GM18507 (cell line): ENCODE results near the gene HIVEP1.

Experiments used
- DNase-seq: peaks from one replicate; pipeline ENCODE4 v3.0.0; 2011; ENCODE audit warnings: low read depth; ENCODE audit not compliant: insufficient read length; ENCODE audit errors: extremely low spot score
- FAIRE-seq: peaks from 2 replicates; lab custom pipeline; 2011; peaks lifted over from hg19 to GRCh38; lab: Jason Lieb, UNC

The HIVEP1 gene

GRCh38 chr6:12071064-12071615, 59.0 kb downstream of the HIVEP1 start:
- DNase-seq (no peak), FAIRE-seq (no peak)

DNA sequence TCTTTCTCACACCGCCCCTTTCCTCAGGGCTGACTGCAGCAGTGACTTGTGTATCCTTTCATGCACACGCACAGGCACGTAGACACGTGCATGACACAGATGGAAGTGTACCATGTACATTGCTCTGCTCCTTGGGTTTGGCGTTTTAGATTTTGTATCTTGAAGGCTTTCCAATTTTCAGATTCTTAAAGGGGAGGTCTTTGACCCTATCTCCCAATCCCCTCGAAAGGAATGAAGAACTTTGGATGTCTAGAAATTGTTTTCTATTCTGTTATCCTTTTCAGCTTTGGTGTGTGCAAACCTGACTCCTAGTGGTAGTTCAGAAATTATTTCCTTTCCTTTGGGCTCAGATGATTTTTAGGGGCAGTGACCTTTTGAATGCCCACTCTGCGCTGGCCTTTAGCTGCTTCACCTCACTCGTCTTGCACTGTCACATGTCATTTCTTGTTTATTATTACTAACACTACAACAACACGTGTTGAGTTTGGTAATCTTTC, 63.0 kb downstream of the HIVEP1 start:
- peak; percentile 49 for FAIRE-seq
- no peak for DNase-seq

DNA sequence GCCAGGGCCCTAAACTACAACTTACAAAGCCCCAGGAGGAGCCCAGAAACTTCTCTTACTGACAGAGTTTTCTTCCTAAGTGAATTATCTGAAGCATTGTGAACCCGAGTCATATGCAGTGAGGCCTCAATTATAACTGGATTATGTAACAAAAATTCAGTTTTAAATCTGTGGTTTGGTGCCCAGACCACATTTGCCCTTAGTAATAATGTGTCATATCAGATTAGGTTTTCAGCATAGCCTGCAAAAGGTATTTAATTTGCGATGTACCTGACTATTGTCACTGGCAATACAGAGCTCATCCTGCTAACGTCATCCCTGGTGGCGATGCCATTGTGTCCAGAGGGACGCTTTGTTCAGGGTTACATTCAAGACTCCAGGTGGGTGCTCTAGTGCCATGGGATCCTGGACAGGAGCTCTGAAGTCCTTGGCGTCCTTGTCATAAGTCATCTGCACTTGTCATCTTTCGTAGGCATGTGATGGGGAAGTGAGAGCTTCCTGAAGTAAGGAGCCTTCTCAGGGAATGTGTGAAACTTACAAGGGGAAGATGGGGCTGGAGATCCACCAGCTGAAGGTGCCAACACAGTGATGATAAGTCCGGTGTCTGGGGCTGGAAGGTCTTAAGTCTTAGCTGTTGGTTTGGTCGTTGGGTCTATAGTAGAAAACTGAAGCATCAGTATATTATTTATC, 65.1 kb downstream of the HIVEP1 start:
- no peak for FAIRE-seq
- no peak for DNase-seq

DNA sequence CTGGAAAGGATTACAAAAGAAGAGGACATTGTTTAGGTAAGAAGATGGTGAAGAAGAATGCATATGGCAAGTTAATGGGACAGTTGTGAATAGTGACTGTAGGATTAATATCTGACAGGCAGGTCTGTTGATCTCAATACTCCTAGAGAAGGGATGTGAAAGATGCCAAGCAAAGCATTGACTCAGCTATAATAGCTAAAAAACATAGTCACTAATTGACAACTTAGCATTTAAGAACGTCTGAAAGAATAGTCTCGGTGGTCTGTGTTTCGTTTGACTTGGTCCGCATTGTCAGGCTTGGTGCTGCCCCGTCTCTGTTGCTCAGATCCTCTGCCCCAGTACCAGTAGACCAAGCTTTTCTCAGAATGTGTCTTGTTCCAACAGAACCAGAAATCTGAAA, 65.9 kb downstream of the HIVEP1 start:
- no peak for DNase-seq
- FAIRE-seq, result no peak

DNA sequence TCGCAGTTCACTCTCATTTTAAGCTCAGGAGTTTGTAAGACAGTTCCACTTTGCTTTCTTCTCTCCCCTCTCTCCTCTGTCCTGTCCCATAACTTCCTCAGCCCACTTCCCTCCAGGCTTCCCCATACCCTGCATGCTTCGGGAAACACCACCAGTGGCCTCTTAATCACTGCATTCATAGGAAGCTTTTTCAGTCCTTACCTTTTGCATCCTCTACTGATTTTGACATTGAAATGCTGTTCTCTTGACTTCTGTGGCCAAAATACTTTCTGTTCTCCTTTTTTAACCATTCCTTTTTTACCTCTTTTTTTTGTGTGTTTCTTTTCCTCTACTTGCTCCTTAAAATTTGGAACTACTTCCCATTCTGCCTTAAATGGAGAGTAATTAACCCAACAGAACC, 69.7 kb downstream of the HIVEP1 start:
- no peak for DNase-seq
- FAIRE-seq, result peak; percentile 68

GRCh38 chr6:12082368-12082767, 70.3 kb downstream of the HIVEP1 start:
- FAIRE-seq (no peak), DNase-seq (no peak)

DNA sequence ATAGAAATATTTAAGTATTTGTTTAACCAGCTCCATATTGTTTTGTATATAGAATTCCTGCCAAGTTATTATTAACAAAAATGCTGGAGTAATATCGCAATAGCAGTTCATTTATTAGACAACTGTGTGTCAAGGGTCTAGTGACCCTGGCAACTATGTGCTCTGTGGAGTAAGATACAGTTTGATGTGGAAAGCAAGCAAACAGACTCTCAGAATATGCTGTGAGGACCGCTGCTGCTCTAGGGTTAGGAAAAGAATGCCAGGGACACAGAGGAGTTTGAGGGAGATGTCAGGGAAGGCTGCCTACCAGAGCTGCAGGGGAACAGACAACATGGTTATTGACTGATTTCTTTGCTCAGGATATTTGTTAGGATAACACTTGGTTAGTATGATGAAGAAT, 71.2 kb downstream of the HIVEP1 start:
- FAIRE-seq (peak; percentile 35), DNase-seq (no peak)

DNA sequence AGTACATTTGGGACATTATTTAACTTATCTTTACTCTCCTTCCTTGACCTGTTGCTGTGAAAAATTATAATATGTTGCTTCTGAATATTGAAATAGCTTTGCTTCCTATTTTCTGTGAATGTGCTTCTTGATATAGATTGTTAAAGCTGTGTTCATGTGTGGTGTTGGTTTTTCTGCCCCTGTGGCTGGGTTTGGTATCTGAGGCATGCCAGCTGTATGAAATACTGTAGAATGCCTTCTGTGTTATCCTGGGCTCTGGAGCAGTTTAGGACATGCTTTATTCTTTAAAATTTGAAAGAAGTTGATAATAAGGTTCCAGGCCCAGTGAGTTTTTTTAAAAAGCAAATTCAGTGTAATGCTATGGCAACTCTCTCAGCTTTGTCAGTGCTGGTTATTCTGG, 71.7 kb downstream of the HIVEP1 start:
- FAIRE-seq, result no peak

GRCh38 chr6:12084681-12085080, 72.6 kb downstream of the HIVEP1 start:
- DNase-seq (no peak), FAIRE-seq (peak; percentile 45)

More for the DNA sequence above, 71.7 kb downstream of the HIVEP1 start:
- no peak for DNase-seq

DNA sequence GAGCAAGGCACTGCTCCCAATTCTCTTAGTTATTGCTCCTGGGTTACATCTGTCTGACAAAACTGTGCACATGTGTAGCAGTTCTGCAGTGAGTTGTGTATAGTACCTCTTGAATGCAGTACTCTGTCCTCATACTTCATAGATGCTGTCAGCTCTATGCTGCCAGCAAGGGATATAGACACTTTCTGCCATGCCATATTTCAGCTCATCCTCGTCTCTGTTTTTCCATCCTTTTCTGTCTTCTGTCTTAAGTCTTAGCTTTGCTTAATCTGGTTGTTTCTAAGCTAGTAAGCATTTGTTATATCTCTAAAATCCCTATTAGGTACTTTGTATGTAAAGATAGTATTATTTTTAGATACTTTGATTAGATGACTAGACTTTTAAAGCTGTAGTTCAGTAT, 76.4 kb downstream of the HIVEP1 start:
- no peak for DNase-seq
- FAIRE-seq, result no peak

DNA sequence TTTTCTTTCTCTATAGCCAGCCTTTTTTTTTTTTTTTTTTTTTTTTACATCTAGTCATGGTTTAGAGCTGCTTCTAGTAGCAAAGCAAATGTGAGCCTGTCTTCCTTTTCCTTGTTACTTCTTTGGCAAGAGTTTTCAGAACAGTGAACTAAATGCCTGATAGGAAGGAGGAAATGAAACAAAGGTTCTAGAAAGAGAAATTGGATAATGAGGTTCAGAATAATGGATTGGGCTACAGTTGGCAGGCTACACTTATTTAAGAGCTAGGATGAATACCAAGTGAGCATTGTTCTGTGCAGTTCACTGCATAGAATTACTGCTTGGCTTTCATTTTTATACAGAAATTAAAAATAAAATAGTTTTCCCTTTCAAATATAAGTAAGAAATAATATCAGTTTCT, 78.6 kb downstream of the HIVEP1 start:
- no peak for FAIRE-seq
- no peak for DNase-seq

- FAIRE-seq (no peak), DNase-seq (no peak)
Measured at GRCh38 chr6:12092762-12093161, 80.7 kb downstream of the HIVEP1 start.

- DNase-seq, result no peak
- FAIRE-seq, result no peak
Measured at GRCh38 chr6:12094689-12095088, 82.6 kb downstream of the HIVEP1 start.

DNA sequence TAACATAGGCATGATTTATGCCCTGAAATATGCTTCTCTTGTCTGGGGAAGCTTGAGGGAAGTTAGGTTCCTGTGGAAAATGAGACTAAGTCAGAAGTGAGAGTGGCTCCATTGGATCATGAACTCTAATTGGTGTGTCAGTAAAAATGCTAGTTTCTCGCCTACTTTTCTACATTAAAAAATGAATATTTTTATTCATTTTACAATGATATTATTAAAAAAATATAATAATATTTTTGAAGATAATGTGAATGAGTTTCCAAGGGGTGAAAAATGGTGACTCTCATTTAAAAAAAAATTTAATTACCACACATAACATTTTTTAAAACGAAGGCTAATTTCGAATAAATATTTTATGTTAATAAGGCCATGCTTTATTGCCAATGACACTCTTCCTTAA, 84.2 kb downstream of the HIVEP1 start:
- FAIRE-seq (no peak), DNase-seq (no peak)

DNA sequence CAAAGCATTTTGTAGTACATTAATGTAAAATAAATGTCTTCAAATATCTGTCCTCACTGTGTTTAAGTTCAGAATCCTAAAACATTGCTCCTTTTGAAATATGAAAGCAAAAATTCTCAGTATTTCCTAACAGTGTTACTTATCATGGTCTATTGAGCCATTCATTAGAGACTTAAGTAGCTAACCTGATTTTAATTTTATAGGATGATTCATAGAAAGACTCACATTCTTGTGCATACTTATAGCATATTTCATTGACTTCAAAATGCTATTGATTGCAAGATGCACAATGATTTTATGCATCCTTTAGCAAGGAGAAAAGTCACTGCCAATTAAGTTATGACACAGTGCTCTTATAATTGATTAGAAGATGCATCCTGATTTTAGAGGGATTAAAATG, 85.7 kb downstream of the HIVEP1 start:
- no peak for FAIRE-seq
- DNase-seq, result no peak

- DNase-seq (no peak), FAIRE-seq (no peak)
Measured at GRCh38 chr6:12099623-12100338, 87.7 kb downstream of the HIVEP1 start.

DNA sequence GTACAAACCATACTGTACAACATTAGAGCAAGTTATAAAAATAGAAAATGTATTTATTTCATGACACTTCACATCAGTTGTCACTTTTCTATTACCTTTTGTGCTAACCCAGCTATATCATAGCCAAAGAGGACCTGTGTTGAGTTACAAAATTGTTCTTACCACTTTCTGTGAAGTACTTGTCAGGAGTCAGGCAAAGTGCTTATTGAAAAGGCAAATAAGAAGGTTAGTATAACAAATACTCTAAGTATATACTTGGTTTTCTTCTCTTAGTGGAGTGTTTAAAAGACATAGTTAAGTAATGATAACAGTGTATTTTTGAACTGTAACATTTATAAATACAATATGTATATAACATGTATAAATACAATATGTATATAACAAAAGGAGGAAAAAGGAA, 88.9 kb downstream of the HIVEP1 start:
- DNase-seq (no peak), FAIRE-seq (no peak)

GRCh38 chr6:12101653-12102312, 89.7 kb downstream of the HIVEP1 start:
- FAIRE-seq (no peak), DNase-seq (no peak)

DNA sequence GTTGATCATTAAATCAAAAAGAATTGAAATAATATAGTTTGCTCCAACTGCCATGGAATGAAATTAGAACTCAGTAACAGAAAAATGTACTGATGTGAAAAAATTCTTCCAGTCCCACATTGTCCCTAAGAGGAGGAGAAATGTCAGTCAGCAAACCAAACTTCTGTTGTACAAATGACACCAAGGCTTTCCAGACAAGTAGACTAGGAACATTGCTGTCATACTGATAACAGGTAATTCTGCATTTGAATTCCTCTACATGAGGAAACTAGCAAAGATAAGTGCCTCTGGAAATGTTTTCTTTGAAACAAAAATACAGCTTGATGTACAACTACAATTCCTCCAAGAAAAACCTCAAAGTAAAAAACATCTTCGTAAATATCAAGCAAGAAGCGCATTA, 90.2 kb downstream of the HIVEP1 start:
- FAIRE-seq, result no peak
- no peak for DNase-seq

GRCh38 chr6:12103158-12103557, 91.0 kb downstream of the HIVEP1 start:
- FAIRE-seq (peak; percentile 5), DNase-seq (no peak)
